SK-N-SH (cell line): ENCODE measurements around the gene MRPL43.

Source experiments
- EZH2phosphoT487 ChIP-seq: fragments of 200-600 bp; sonication (generic); IDR thresholded peaks from 2 replicates; pipeline ENCODE4 v1.6.1; 2017; ENCODE audit warnings: low read depth, mixed run types, mild to moderate bottlenecking, antibody characterized with exemption, moderate library complexity, borderline replicate concordance
- POLR2AphosphoS5 ChIP-seq: IDR thresholded peaks from 2 replicates; pipeline ENCODE4 v1.6.1; 2012; ENCODE audit warnings: low read depth, low read length
- TAF1 ChIP-seq: IDR thresholded peaks from 2 replicates; pipeline ENCODE4 v1.6.1; 2012; ENCODE audit warnings: low read depth, mild to moderate bottlenecking, low read length, moderate library complexity, borderline replicate concordance
- TF ChIP-seq, protein P1 (sequence below): IDR thresholded peaks from 2 replicates; pipeline ENCODE4 v1.6.1; 2012; ENCODE audit warnings: mild to moderate bottlenecking, low read depth, low read length, moderate library complexity
- TF ChIP-seq, protein P2 (sequence below): fragments of 200-600 bp; sonication (generic); IDR thresholded peaks from 2 replicates; pipeline ENCODE4 v1.6.1; 2017; ENCODE audit warnings: antibody characterized with exemption, mild to moderate bottlenecking, moderate library complexity
- TF ChIP-seq, protein P3 (sequence below): IDR thresholded peaks from 2 replicates; pipeline ENCODE4 v1.4.0; 2012; ENCODE audit warnings: low read depth, borderline replicate concordance

DNA sequence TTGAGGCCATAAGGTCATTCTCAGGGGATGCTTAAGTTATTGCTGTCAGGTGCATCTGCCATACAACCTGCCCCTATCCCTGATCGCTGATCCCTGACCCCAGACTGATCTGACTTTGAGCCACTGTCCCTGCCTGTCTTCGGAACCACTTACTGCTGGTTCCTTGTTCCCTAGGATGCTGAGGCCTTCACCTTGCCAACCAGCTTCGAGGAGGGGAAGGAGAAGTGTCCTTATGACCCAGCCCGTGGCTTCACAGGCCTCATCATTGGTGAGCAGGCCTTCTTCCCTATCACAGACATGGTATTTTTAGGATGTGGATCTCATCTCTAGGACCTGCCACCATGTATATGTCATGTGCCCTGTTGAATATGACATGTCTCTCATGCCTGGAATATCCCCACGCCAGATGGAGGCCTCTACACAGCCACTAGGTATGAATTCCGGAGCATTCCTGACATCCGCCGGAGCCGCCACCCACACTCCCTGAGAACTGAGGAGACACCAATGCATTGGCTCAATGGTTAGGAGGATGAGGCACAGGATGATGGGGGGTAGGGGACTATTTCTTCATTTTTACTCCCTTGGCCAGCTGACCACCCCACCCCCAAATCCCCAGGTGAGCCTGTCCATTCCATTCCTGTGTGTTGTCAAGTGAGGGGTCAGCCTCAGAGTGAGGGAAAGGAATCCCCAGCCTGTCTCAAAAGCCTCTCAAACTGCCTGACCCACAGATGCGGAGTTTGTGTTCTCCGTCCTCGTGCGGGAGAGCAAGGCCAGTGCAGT, 9.0 kb downstream of the MRPL43 start:
- TF ChIP-seq EZH2phosphoT487 (no peak), TAF1 (no peak), POLR2AphosphoS5 (no peak)
- TF ChIP-seq, protein P1, sequence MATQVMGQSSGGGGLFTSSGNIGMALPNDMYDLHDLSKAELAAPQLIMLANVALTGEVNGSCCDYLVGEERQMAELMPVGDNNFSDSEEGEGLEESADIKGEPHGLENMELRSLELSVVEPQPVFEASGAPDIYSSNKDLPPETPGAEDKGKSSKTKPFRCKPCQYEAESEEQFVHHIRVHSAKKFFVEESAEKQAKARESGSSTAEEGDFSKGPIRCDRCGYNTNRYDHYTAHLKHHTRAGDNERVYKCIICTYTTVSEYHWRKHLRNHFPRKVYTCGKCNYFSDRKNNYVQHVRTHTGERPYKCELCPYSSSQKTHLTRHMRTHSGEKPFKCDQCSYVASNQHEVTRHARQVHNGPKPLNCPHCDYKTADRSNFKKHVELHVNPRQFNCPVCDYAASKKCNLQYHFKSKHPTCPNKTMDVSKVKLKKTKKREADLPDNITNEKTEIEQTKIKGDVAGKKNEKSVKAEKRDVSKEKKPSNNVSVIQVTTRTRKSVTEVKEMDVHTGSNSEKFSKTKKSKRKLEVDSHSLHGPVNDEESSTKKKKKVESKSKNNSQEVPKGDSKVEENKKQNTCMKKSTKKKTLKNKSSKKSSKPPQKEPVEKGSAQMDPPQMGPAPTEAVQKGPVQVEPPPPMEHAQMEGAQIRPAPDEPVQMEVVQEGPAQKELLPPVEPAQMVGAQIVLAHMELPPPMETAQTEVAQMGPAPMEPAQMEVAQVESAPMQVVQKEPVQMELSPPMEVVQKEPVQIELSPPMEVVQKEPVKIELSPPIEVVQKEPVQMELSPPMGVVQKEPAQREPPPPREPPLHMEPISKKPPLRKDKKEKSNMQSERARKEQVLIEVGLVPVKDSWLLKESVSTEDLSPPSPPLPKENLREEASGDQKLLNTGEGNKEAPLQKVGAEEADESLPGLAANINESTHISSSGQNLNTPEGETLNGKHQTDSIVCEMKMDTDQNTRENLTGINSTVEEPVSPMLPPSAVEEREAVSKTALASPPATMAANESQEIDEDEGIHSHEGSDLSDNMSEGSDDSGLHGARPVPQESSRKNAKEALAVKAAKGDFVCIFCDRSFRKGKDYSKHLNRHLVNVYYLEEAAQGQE = no peak
- TF ChIP-seq, protein P2, sequence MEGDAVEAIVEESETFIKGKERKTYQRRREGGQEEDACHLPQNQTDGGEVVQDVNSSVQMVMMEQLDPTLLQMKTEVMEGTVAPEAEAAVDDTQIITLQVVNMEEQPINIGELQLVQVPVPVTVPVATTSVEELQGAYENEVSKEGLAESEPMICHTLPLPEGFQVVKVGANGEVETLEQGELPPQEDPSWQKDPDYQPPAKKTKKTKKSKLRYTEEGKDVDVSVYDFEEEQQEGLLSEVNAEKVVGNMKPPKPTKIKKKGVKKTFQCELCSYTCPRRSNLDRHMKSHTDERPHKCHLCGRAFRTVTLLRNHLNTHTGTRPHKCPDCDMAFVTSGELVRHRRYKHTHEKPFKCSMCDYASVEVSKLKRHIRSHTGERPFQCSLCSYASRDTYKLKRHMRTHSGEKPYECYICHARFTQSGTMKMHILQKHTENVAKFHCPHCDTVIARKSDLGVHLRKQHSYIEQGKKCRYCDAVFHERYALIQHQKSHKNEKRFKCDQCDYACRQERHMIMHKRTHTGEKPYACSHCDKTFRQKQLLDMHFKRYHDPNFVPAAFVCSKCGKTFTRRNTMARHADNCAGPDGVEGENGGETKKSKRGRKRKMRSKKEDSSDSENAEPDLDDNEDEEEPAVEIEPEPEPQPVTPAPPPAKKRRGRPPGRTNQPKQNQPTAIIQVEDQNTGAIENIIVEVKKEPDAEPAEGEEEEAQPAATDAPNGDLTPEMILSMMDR = no peak
- TF ChIP-seq, protein P3, sequence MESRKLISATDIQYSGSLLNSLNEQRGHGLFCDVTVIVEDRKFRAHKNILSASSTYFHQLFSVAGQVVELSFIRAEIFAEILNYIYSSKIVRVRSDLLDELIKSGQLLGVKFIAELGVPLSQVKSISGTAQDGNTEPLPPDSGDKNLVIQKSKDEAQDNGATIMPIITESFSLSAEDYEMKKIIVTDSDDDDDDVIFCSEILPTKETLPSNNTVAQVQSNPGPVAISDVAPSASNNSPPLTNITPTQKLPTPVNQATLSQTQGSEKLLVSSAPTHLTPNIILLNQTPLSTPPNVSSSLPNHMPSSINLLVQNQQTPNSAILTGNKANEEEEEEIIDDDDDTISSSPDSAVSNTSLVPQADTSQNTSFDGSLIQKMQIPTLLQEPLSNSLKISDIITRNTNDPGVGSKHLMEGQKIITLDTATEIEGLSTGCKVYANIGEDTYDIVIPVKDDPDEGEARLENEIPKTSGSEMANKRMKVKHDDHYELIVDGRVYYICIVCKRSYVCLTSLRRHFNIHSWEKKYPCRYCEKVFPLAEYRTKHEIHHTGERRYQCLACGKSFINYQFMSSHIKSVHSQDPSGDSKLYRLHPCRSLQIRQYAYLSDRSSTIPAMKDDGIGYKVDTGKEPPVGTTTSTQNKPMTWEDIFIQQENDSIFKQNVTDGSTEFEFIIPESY = no peak
